OCI-LY3 (cell line): ENCODE data around the gene ENSA.
A peak's percentile ranks its signal among the peaks of the same experiment; 100 is the strongest.
"Not testable (repeated sequence)": the region's sequence is repeated elsewhere in the genome, so short reads cannot be mapped to it uniquely, and the experiment has no call there.

Source experiments
- H2AFZ ChIP-seq: fragments of 200-600, 300-600 bp; shearing (Covaris generic); 2 replicates; pipeline ENCODE4 v1.6.0; 2014; ENCODE audit warnings: antibody characterized with exemption, low read depth, low read length
- H3K27ac ChIP-seq: fragments of 200-600, 300-600 bp; sonication (generic); 2 replicates; pipeline ENCODE4 v1.5.1; 2014; ENCODE audit warnings: mild to moderate bottlenecking, low read length, moderate library complexity, mixed read lengths
- H3K27me3 ChIP-seq: fragments of 200-600, 300-600 bp; sonication (generic); 2 replicates; pipeline ENCODE4 v1.6.1; 2014; ENCODE audit warnings: low read depth, low read length, mixed read lengths
- H3K36me3 ChIP-seq: fragments of 200-600, 300-600 bp; sonication (generic); replicated peaks from 2 replicates; pipeline ENCODE3; 2014; ENCODE audit warnings: low read depth, low read length, mixed read lengths
- H3K4me1 ChIP-seq: fragments of 300-600, 200-600 bp; sonication (generic); 2 replicates; pipeline ENCODE4 v1.6.1; 2014; ENCODE audit warnings: low read length, mixed read lengths
- H3K4me2 ChIP-seq: fragments of 200-600, 300-600 bp; sonication (generic); 2 replicates; pipeline ENCODE4 v1.6.1; 2014; ENCODE audit warnings: low read length, mixed read lengths
- H3K4me3 ChIP-seq: fragments of 300-600, 200-600 bp; sonication (generic); 2 replicates; pipeline ENCODE4 v1.5.1; 2014; ENCODE audit warnings: antibody characterized with exemption, mild to moderate bottlenecking, low read length, moderate library complexity
- H3K79me2 ChIP-seq: fragments of 300-600, 200-600 bp; shearing (Covaris generic); 2 replicates; pipeline ENCODE4 v1.6.1; 2014; ENCODE audit warnings: mild to moderate bottlenecking, low read length, mixed read lengths
- H3K9ac ChIP-seq: fragments of 300-600, 200-600 bp; shearing (Covaris generic); 2 replicates; pipeline ENCODE4 v1.6.0; 2014; ENCODE audit warnings: mild to moderate bottlenecking, low read length, moderate library complexity
- H3K9me3 ChIP-seq: fragments of 200-600, 300-600 bp; shearing (Covaris generic); 2 replicates; pipeline ENCODE4 v1.6.1; 2014; ENCODE audit warnings: low read length, mixed read lengths; ENCODE audit not compliant: insufficient read depth
- H4K20me1 ChIP-seq: fragments of 200-600, 300-600 bp; sonication (generic); 2 replicates; pipeline ENCODE4 v1.6.1; 2016; ENCODE audit warnings: low read length, mixed read lengths; ENCODE audit not compliant: insufficient read depth
- CTCF ChIP-seq: fragments of 200-600, 300-600 bp; sonication (generic); IDR thresholded peaks from 2 replicates; pipeline ENCODE4 v1.5.1; 2014; ENCODE audit warnings: antibody characterized with exemption, low read length, low read depth
- EZH2phosphoT487 ChIP-seq: fragments of 200-600 bp; shearing (Covaris generic); IDR thresholded peaks from 2 replicates; pipeline ENCODE4 v1.6.1; 2018; ENCODE audit warnings: antibody characterized with exemption, mixed run types, low read depth

The ENSA gene

GRCh38 chr1:150628766-150629114 is 672 bp downstream of the ENSA start:
- Histone ChIP-seq H3K9ac (peak overlapping the region; percentile 89), H3K36me3 (peaks cover 27% of the 10 kb centered on the region), H4K20me1 (peaks cover 11% of the 10 kb centered on the region), H3K79me2 (peaks cover 40% of the 10 kb centered on the region), H3K4me2 (peak overlapping the region; percentile 88), H3K4me1 (peaks cover 21% of the 10 kb centered on the region), H3K27ac (peak overlapping the region; percentile 87), H3K27me3 (no peaks in the 10 kb centered on the region), H2AFZ (no peak overlapping the region), H3K9me3 (no peaks in the 10 kb centered on the region), H3K4me3 (peak overlapping the region; percentile 82)
- TF ChIP-seq CTCF (no peak), EZH2phosphoT487 (no peak)

- Histone ChIP-seq H3K4me1 (peaks cover 21% of the 10 kb centered on the region), H3K4me2 (peak overlapping the region; percentile 88), H3K27ac (no peak overlapping the region), H3K4me3 (peak overlapping the region; percentile 82), H3K27me3 (no peaks in the 10 kb centered on the region), H4K20me1 (peaks cover 11% of the 10 kb centered on the region), H2AFZ (no peak overlapping the region), H3K36me3 (peaks cover 32% of the 10 kb centered on the region), H3K9ac (peak overlapping the region; percentile 89), H3K79me2 (peaks cover 40% of the 10 kb centered on the region), H3K9me3 (no peaks in the 10 kb centered on the region)
- no peak for TF ChIP-seq EZH2phosphoT487
- no peak for TF ChIP-seq CTCF
Observed at GRCh38 chr1:150627826-150628410, 1.5 kb downstream of the ENSA start.

GRCh38 chr1:150626150-150626549 is 3.3 kb downstream of the ENSA start:
- H3K4me2 ChIP-seq = no peak overlapping the region
- H3K79me2 ChIP-seq = peaks cover 40% of the 10 kb centered on the region
- no peak overlapping the region for H2AFZ ChIP-seq
- peaks cover 14% of the 10 kb centered on the region for H4K20me1 ChIP-seq
- H3K27me3 ChIP-seq = no peaks in the 10 kb centered on the region
- no peak overlapping the region for H3K9ac ChIP-seq
- TF ChIP-seq CTCF = no peak
- TF ChIP-seq EZH2phosphoT487 = no peak
- peaks cover 31% of the 10 kb centered on the region for H3K4me1 ChIP-seq
- H3K36me3 ChIP-seq = peaks cover 44% of the 10 kb centered on the region
- H3K9me3 ChIP-seq = no peaks in the 10 kb centered on the region
- no peak overlapping the region for H3K27ac ChIP-seq
- H3K4me3 ChIP-seq = no peak overlapping the region

GRCh38 chr1:150624546-150624945 is 4.9 kb downstream of the ENSA start:
- not testable (repeated sequence) for H3K27me3 ChIP-seq, H3K4me2 ChIP-seq, H3K4me3 ChIP-seq, H3K9me3 ChIP-seq, H3K9ac ChIP-seq, H2AFZ ChIP-seq, H3K27ac ChIP-seq
- Histone ChIP-seq H3K4me1 (peaks cover 23% of the 10 kb centered on the region), H3K79me2 (peaks cover 31% of the 10 kb centered on the region), H4K20me1 (peaks cover 14% of the 10 kb centered on the region), H3K36me3 (peaks cover 58% of the 10 kb centered on the region)

- not testable (repeated sequence) for H3K9ac ChIP-seq, H3K4me2 ChIP-seq, H2AFZ ChIP-seq, H3K9me3 ChIP-seq, H3K4me3 ChIP-seq, H3K27me3 ChIP-seq, H3K27ac ChIP-seq
- peaks cover 23% of the 10 kb centered on the region for H3K4me1 ChIP-seq
- peaks cover 31% of the 10 kb centered on the region for H3K79me2 ChIP-seq
- H4K20me1 ChIP-seq = peaks cover 14% of the 10 kb centered on the region
- peaks cover 62% of the 10 kb centered on the region for H3K36me3 ChIP-seq
Observed at GRCh38 chr1:150624134-150624533, 5.3 kb downstream of the ENSA start.
